ENCODE results near the gene CAVIN4.

DNA sequence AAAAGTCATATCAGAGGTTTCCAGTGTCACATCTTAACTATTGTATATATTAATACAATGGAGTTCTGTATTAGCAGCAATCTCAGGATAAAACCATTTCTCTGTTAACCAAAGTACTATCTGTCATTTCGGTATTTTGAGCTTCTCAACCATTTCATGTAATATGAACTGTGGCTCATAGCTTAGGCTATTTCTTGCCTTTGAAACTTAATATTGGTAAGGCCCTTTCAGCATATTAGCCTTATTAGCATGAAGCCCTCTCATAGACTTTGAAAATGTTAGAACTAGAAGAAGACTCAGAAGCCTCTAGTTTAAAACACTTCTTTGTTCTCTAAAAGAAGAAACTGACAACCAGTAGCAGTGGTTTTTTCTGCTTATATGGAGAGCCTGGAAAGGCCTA, 731 bp downstream of the CAVIN4 start:
- TF ChIP-seq, protein P1, sequence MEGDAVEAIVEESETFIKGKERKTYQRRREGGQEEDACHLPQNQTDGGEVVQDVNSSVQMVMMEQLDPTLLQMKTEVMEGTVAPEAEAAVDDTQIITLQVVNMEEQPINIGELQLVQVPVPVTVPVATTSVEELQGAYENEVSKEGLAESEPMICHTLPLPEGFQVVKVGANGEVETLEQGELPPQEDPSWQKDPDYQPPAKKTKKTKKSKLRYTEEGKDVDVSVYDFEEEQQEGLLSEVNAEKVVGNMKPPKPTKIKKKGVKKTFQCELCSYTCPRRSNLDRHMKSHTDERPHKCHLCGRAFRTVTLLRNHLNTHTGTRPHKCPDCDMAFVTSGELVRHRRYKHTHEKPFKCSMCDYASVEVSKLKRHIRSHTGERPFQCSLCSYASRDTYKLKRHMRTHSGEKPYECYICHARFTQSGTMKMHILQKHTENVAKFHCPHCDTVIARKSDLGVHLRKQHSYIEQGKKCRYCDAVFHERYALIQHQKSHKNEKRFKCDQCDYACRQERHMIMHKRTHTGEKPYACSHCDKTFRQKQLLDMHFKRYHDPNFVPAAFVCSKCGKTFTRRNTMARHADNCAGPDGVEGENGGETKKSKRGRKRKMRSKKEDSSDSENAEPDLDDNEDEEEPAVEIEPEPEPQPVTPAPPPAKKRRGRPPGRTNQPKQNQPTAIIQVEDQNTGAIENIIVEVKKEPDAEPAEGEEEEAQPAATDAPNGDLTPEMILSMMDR (IDR thresholded peaks at IDR 0.05; ENCODE audit: borderline replicate concordance, extremely low read depth, low read length, poor library complexity, severe bottlenecking) = no peak
- no peak for TF ChIP-seq EZH2 (IDR thresholded peaks at IDR 0.05; ENCODE audit: borderline replicate concordance, low read depth, low read length, severe bottlenecking)
